ENCODE measurements around the gene PIK3C2A. TPM values are rescaled to one million over a fixed set of nuclear protein-coding genes. Genes with fewer than 3 reads are reported as not detected.

PIK3C2A gene
- total RNA-seq, 1 donor from 2014 or later: 104 TPM

DNA sequence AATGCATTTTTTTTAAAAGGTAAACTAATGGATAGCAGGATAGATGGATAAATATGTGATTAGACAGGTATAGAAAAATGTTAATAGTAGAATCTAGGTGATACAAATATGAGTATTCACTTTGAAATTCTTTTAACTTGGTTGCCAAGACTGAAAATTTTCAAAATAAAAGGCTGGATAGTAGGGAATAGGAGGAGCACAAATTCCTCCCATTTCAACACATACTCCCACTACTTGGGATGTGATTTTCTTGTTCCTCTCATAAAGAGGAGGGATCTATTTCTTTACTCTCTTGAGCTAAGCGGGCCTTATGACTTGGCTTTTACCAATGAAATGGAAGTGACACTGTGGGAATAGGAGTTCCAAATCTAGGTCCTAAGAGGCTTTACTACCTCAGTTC, 35.9 kb downstream of the PIK3C2A start:
- Mint-ChIP-seq H3K4me1 (no peaks in the 10 kb centered on the region), H3K36me3 (peaks cover 24% of the 10 kb centered on the region), H3K9me3 (no peaks in the 10 kb centered on the region), H3K4me3 (no peak overlapping the region), H3K27ac (no peak overlapping the region), H3K27me3 (ENCODE audit: insufficient read depth, low read depth) (no peaks in the 10 kb centered on the region)
- Histone ChIP-seq H3K4me1 (no peaks in the 10 kb centered on the region), H4K20me1 (ENCODE audit: low read depth) (peaks cover 15% of the 10 kb centered on the region), H3K4me3 (no peak overlapping the region), H3K27me3 (no peaks in the 10 kb centered on the region), H2AFZ (replicated peaks) (no peak overlapping the region), H3K4me2 (no peak overlapping the region), H3F3A (ENCODE audit: low read depth) (no peaks in the 10 kb centered on the region), H3K79me2 (ENCODE audit: low read depth) (peaks cover 95% of the 10 kb centered on the region), H3K9ac (no peak overlapping the region), H3K9me3 (ENCODE audit: low read depth) (no peaks in the 10 kb centered on the region), H3K36me3 (peaks cover 8% of the 10 kb centered on the region), H3K27ac (no peak overlapping the region)
- no peak for DNase-seq (ENCODE audit: low spot score)
- TF ChIP-seq EZH2 (IDR thresholded peaks at IDR 0.05) (no peak), CTCF (IDR thresholded peaks at IDR 0.05) (no peak), EZH2phosphoT487 (IDR thresholded peaks at IDR 0.05) (no peak)

DNA sequence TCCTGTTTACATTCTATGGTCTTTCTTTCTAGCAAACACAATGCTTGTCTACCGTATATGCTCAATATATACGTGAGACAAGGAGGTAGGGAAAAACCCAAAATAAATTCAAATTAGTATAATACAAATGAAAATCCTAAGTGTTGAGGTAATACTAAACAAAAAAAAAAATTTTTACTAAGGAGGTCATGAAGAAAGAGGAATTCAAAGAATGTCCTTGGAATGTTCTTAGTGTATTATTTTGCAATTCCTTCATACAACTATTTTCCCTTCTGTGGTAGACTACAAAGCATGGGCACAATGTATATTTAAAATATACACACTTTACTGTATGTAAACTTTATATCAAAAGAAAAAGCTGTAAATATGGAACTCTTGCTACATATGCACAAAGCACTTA, 36.4 kb downstream of the PIK3C2A start:
- Mint-ChIP-seq H3K4me3 (no peak overlapping the region), H3K36me3 (peaks cover 24% of the 10 kb centered on the region), H3K27me3 (ENCODE audit: insufficient read depth, low read depth) (no peaks in the 10 kb centered on the region), H3K4me1 (no peaks in the 10 kb centered on the region), H3K27ac (no peak overlapping the region), H3K9me3 (no peaks in the 10 kb centered on the region)
- Histone ChIP-seq H3K4me3 (no peak overlapping the region), H3K9ac (no peak overlapping the region), H3K27me3 (no peaks in the 10 kb centered on the region), H3K36me3 (peaks cover 8% of the 10 kb centered on the region), H3K79me2 (ENCODE audit: low read depth) (peaks cover 95% of the 10 kb centered on the region), H3K9me3 (ENCODE audit: low read depth) (no peaks in the 10 kb centered on the region), H3F3A (ENCODE audit: low read depth) (no peaks in the 10 kb centered on the region), H2AFZ (replicated peaks) (no peak overlapping the region), H3K27ac (no peak overlapping the region), H4K20me1 (ENCODE audit: low read depth) (peaks cover 19% of the 10 kb centered on the region), H3K4me1 (no peaks in the 10 kb centered on the region), H3K4me2 (no peak overlapping the region)
- TF ChIP-seq EZH2phosphoT487 (IDR thresholded peaks at IDR 0.05) (no peak), EZH2 (IDR thresholded peaks at IDR 0.05) (no peak)
- no peak for DNase-seq (ENCODE audit: low spot score)

DNA sequence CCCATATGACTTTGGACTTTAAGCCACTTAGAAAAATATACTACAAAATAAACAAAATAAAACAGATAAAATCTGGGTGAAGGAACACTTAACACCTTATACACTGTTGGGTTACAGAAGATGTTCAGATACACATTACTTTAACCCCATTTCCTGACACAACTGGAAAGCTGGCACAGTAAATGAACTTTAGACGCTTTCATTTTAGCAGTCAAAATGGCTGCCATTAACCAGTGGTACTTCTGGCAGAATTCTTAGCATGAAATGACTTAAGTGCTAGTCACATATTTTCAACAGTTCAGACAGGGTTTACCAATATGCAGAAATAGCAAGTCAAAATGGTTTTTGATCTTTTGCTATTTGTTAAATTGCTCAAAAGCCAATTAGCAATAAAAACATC, 37.9 kb downstream of the PIK3C2A start:
- Histone ChIP-seq H3K27ac (no peak overlapping the region), H3K4me2 (no peak overlapping the region), H2AFZ (replicated peaks) (no peak overlapping the region), H3K27me3 (no peaks in the 10 kb centered on the region), H3K4me1 (no peaks in the 10 kb centered on the region), H3F3A (ENCODE audit: low read depth) (no peaks in the 10 kb centered on the region), H3K36me3 (peaks cover 8% of the 10 kb centered on the region), H3K4me3 (no peak overlapping the region), H4K20me1 (ENCODE audit: low read depth) (peaks cover 24% of the 10 kb centered on the region), H3K79me2 (ENCODE audit: low read depth) (peaks cover 94% of the 10 kb centered on the region), H3K9me3 (ENCODE audit: low read depth) (no peaks in the 10 kb centered on the region), H3K9ac (no peak overlapping the region)
- no peak overlapping the region for H3K27ac Mint-ChIP-seq
- no peaks in the 10 kb centered on the region for H3K9me3 Mint-ChIP-seq
- no peak overlapping the region for H3K4me3 Mint-ChIP-seq
- H3K36me3 Mint-ChIP-seq: peaks cover 26% of the 10 kb centered on the region
- TF ChIP-seq EZH2phosphoT487 (IDR thresholded peaks at IDR 0.05) (no peak), EZH2 (IDR thresholded peaks at IDR 0.05) (no peak), CTCF (IDR thresholded peaks at IDR 0.05) (no peak)
- H3K27me3 Mint-ChIP-seq (ENCODE audit: insufficient read depth, low read depth): no peaks in the 10 kb centered on the region
- no peak for DNase-seq (ENCODE audit: low spot score)
- H3K4me1 Mint-ChIP-seq: peaks cover 3% of the 10 kb centered on the region

GRCh38 chr11:17165247-17165890, 42.4 kb downstream of the PIK3C2A start:
- Mint-ChIP-seq H3K4me3 (no peak overlapping the region), H3K27me3 (ENCODE audit: insufficient read depth, low read depth) (no peaks in the 10 kb centered on the region), H3K36me3 (peaks cover 22% of the 10 kb centered on the region), H3K9me3 (no peaks in the 10 kb centered on the region), H3K27ac (no peak overlapping the region), H3K4me1 (peaks cover 3% of the 10 kb centered on the region)
- H3K9me3 ChIP-seq (ENCODE audit: low read depth): no peaks in the 10 kb centered on the region
- TF ChIP-seq EZH2 (IDR thresholded peaks at IDR 0.05) (no peak), CTCF (IDR thresholded peaks at IDR 0.05) (no peak), EZH2phosphoT487 (IDR thresholded peaks at IDR 0.05) (no peak)
- no peaks in the 10 kb centered on the region for H3K27me3 ChIP-seq
- no peak overlapping the region for H3K4me3 ChIP-seq
- peaks cover 96% of the 10 kb centered on the region for H3K79me2 ChIP-seq (ENCODE audit: low read depth)
- no peak overlapping the region for H3K27ac ChIP-seq
- H3K4me2 ChIP-seq: no peak overlapping the region
- peaks cover 4% of the 10 kb centered on the region for H3F3A ChIP-seq (ENCODE audit: low read depth)
- no peak overlapping the region for H2AFZ ChIP-seq (replicated peaks)
- H3K4me1 ChIP-seq: no peaks in the 10 kb centered on the region
- peaks cover 61% of the 10 kb centered on the region for H4K20me1 ChIP-seq (ENCODE audit: low read depth)
- H3K9ac ChIP-seq: no peak overlapping the region
- peaks cover 8% of the 10 kb centered on the region for H3K36me3 ChIP-seq
- DNase-seq (ENCODE audit: low spot score): no peak

Data from neural progenitor cell (in vitro differentiated cells).